GM19193 (cell line): ENCODE results near the gene BRPF1.

ENCODE experiments used
- POLR2A ChIP-seq: IDR thresholded peaks from 4 replicates; pipeline ENCODE4 v1.6.1; 2011; ENCODE audit not compliant: insufficient read depth, insufficient read length; ENCODE audit errors: extremely low read depth

BRPF1 gene

GRCh38 chr3:9784965-9785364 lies 53.4 kb downstream of the BRPF1 start:
- TF ChIP-seq POLR2A, result no peak

- TF ChIP-seq POLR2A, result no peak
Observed at GRCh38 chr3:9785602-9786001, 54.1 kb downstream of the BRPF1 start.

GRCh38 chr3:9786209-9786739 lies 54.7 kb downstream of the BRPF1 start:
- no peak for TF ChIP-seq POLR2A

- TF ChIP-seq POLR2A, result no peak
Observed at GRCh38 chr3:9786825-9787669, 55.5 kb downstream of the BRPF1 start.

GRCh38 chr3:9787714-9788113 lies 56.2 kb downstream of the BRPF1 start:
- TF ChIP-seq POLR2A, result no peak

GRCh38 chr3:9791127-9791526 lies 59.6 kb downstream of the BRPF1 start:
- TF ChIP-seq POLR2A, result peak; percentile 13

- TF ChIP-seq POLR2A, result no peak
Observed at GRCh38 chr3:9791790-9792404, 60.4 kb downstream of the BRPF1 start.

GRCh38 chr3:9792405-9793160 lies 61.0 kb downstream of the BRPF1 start, which contains the start of the genes ARPC4 and TADA3:
Gene ARPC4 (plus strand): TSS chr3:9793082. CDS start chr3:9793122, 40 bp downstream.
Gene TADA3 (minus strand): TSS chr3:9792473. CDS start chr3:9791466, 1,007 bp downstream.
- peak; percentile 92 for TF ChIP-seq POLR2A

- no peak for TF ChIP-seq POLR2A
Observed at GRCh38 chr3:9793161-9793781, 61.7 kb downstream of the BRPF1 start.

- TF ChIP-seq POLR2A, result no peak
Observed at GRCh38 chr3:9794400-9794799, 62.9 kb downstream of the BRPF1 start.

GRCh38 chr3:9795207-9795606 lies 63.7 kb downstream of the BRPF1 start:
- no peak for TF ChIP-seq POLR2A

- TF ChIP-seq POLR2A, result peak; percentile 17
Observed at GRCh38 chr3:9797196-9797945, 65.8 kb downstream of the BRPF1 start.
